Activated naive CD4-positive, alpha-beta T cell treated with anti-CD3 and anti-CD28 coated beads for 36 hours (primary cell): ENCODE results near the gene PTRH1. TPM values are rescaled to one million over a fixed set of nuclear protein-coding genes. Genes with fewer than 3 reads are reported as not detected.
A peak's percentile ranks its signal among the peaks of the same experiment; 100 is the strongest.
"Not testable (repeated sequence)": the region's sequence is repeated elsewhere in the genome, so short reads cannot be mapped to it uniquely, and the experiment has no call there.

ENCODE experiments used
- CTCF ChIA-PET: fragments of 350-600 bp; sonication (Branson Sonifier 250); formaldehyde crosslinking; loops from one replicate; lab custom pipeline; 2021; ENCODE audit warnings: antibody characterized with exemption; lab: Charles Lee
- DNase-seq: peaks from one replicate; pipeline ENCODE4 v3.0.0-alpha.2; 2020
- H3K27ac Mint-ChIP-seq: one replicate; pipeline ENCODE4 v1.8.0; 2021; ENCODE audit warnings: mild to moderate bottlenecking, mixed read lengths
- H3K27me3 Mint-ChIP-seq: one replicate; pipeline ENCODE4 v1.8.0; 2021; ENCODE audit warnings: low read depth, mixed read lengths
- H3K36me3 Mint-ChIP-seq: one replicate; pipeline ENCODE4 v1.8.0; 2021; ENCODE audit warnings: low read depth, mixed read lengths
- H3K4me1 Mint-ChIP-seq: one replicate; pipeline ENCODE4 v1.8.0; 2021; ENCODE audit warnings: low read depth, mixed read lengths
- H3K4me3 Mint-ChIP-seq: one replicate; pipeline ENCODE4 v1.8.0; 2021; ENCODE audit warnings: mild to moderate bottlenecking, moderate library complexity, mixed read lengths
- H3K9me3 Mint-ChIP-seq: one replicate; pipeline ENCODE4 v1.8.0; 2021; ENCODE audit warnings: mixed read lengths
- intact Hi-C: fragments of 100-400 bp; cut with micrococcal nuclease; formaldehyde crosslinking; loops from one replicate; pipeline ENCODE4 v1.15.1; 2023
- total RNA-seq, 2 experiments: library from RNA; stranded (reverse); gene quantifications; one replicate each; pipeline ENCODE4 v1.2.3, GENCODE V29; 2021

The PTRH1 gene, protein sequence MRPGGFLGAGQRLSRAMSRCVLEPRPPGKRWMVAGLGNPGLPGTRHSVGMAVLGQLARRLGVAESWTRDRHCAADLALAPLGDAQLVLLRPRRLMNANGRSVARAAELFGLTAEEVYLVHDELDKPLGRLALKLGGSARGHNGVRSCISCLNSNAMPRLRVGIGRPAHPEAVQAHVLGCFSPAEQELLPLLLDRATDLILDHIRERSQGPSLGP
- 10 to 100 TPM; 23.3 to 24.1 TPM for total RNA-seq

DNA sequence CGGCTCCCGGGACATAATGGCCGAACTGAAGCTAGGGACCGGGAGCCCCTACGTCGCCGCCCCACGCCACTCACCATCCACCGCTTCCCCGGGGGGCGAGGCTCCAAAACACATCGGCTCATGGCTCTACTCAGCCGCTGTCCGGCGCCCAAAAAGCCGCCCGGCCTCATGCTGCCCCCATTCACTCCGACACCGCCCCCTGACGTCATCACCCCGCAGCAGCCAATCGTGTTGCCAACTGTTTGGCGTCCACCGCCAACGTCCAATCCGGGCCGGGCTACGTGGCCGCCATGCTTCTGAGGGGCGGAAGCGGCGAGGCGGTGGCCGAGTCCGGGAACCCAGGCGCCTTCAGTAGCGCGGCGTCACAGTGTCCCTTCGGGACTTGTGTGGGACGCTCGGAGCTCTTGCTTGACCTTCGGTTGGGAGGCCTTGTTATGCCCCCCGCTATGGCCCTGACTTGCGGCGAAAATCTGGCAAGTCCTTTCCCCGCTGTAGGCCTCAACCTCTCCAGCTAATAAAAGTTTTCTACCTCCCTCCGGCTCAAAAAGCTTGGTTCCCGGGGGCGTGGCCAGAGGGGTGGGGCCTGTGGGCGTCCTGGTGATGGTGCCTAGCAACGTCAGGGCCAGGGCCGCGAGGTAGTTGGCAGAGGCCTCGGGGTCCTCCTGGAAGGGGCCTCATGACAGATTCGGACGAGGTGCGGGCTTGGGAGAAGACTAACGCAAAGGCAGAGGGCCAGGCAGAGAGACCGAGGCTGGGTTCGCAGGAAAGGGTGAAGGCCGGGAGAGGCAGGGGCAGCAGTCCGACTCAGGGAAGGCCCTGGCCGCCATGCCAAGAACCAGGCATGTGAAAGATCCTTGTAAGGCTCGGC lies at the start of gene PTRH1, which contains the start of gene TTC16:
Gene PTRH1, minus strand, starts transcription at position 194 of the 868 bp plus-strand sequence. Its CDS starts 24 bp downstream, at position 170.
Gene TTC16, plus strand, starts transcription at position 610 of the 868 bp plus-strand sequence. Its CDS starts 67 bp downstream, at position 677.
- Mint-ChIP-seq H3K9me3 (no peaks in the 10 kb centered on the region), H3K36me3 (peaks cover 2% of the 10 kb centered on the region), H3K4me3 (peak within 1 kb of the TSS; percentile 97), H3K4me1 (peaks cover 41% of the 10 kb centered on the region), H3K27me3 (no peaks in the 10 kb centered on the region), H3K27ac (peak within 1 kb of the TSS; percentile 84)
- peak; percentile 98 for DNase-seq
- intact Hi-C loops: loop anchor here (1.0 to 5.0 kb wide), 3 partner anchors 16 to 103 kb away; partner anchors contain the start of genes STXBP1 and TOR2A
- CTCF ChIA-PET: interaction anchor here (0.6 to 2.9 kb wide), 3 partner anchors 19 to 154 kb away, joined by 3 to 14 read pairs (median 10); partner anchors contain the start of gene TOR2A

DNA sequence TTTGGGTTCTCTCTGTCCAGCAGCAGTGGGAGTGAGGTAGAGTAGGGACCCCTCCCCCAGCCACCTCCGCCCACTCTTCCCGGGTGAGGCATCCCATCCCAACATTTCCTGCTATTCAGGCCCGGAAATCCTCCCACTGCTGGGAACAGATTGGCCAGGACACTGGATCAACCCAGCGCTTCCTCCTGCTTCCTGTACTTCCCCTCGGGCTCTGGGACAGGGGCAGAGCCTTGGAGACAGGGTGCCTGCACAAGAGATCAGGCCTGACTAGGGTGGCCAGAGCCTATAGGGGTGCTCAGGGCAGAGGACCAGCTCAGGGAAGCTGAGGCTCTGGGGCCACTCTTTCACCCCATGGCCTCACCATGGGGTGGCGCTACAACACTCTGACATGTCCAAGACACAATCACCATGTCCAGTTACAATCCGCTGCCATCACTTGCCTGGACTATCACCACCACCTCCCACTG lies 48.5 kb upstream of the PTRH1 start:
- peak overlapping the region; percentile 28 for H3K27ac Mint-ChIP-seq
- peaks cover 10% of the 10 kb centered on the region for H3K36me3 Mint-ChIP-seq
- CTCF ChIA-PET: interaction anchor here (0.8 to 4.8 kb wide), 7 partner anchors 20 to 157 kb away, joined by 3 to 18 read pairs (median 4); partner anchors contain the start of gene CDK9
- no peak overlapping the region for H3K4me3 Mint-ChIP-seq
- no peaks in the 10 kb centered on the region for H3K9me3 Mint-ChIP-seq
- peak; percentile 53 for DNase-seq
- no peaks in the 10 kb centered on the region for H3K27me3 Mint-ChIP-seq
- peaks cover 44% of the 10 kb centered on the region for H3K4me1 Mint-ChIP-seq
- intact Hi-C loops: no loop called here

DNA sequence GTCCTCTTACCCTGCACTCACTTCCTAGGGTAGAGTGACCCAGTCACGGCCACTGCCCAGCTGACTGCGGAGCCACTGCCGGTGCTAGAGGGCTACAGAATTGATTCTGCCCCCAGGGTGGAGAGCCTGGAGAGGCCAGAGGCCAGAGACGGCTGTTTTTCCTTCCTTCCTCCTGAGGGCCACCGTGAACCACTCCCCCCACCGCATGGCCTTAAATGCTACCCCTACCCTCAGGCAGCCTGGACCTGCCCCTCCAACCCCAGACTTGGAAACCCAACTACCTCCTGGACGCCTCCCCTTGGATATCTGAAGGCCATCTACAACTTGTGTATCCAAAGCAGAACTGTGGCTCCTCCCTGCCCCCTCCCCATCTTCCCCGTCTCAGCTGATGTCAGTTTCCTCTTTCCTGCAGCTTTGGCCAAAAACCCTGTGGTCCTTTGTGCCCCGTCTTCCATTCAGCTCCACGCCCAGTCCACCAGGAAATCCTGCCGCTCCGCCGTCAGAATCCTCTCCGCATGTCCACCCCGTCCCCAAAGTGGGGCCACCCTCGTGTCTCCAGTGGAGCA lies 46.7 kb upstream of the PTRH1 start:
- Mint-ChIP-seq H3K4me3 (no peak overlapping the region), H3K36me3 (peaks cover 7% of the 10 kb centered on the region), H3K9me3 (no peaks in the 10 kb centered on the region), H3K27me3 (no peaks in the 10 kb centered on the region), H3K27ac (no peak overlapping the region), H3K4me1 (peaks cover 27% of the 10 kb centered on the region)
- DNase-seq: no peak
- intact Hi-C loops: no loop called here
- CTCF ChIA-PET: interaction anchor here (1.2 to 1.9 kb wide), 2 partner anchors 18 to 28 kb away, joined by 3 to 8 read pairs; partner anchors contain the start of gene TOR2A

DNA sequence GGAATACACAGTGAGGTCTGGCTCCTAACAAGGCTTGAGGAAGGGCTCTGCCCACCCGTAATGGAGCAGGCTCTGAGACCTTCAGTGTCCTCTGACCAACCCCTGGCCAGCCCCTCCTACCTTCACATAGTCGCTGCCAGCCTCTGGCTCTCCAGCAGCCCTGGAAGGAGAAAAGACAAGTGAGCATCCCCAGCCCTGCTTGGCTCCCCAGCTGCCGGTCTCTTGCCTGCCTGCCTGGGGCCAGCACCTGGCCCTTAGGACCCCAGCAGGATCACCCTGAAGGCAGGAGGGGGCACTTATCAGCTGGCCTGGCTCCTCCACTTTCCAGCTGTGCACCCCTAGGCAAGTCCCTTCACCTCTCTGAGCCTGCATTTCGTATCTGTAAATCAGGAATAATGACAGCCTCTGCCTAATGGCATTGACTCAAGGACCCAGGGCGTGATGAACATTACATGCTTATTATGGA lies 46.1 kb upstream of the PTRH1 start:
- Mint-ChIP-seq H3K27me3 (no peaks in the 10 kb centered on the region), H3K36me3 (peaks cover 7% of the 10 kb centered on the region), H3K9me3 (no peaks in the 10 kb centered on the region), H3K4me3 (no peak overlapping the region), H3K4me1 (peaks cover 21% of the 10 kb centered on the region), H3K27ac (no peak overlapping the region)
- intact Hi-C loops: no loop called here
- DNase-seq: no peak
- CTCF ChIA-PET: no interaction called here

DNA sequence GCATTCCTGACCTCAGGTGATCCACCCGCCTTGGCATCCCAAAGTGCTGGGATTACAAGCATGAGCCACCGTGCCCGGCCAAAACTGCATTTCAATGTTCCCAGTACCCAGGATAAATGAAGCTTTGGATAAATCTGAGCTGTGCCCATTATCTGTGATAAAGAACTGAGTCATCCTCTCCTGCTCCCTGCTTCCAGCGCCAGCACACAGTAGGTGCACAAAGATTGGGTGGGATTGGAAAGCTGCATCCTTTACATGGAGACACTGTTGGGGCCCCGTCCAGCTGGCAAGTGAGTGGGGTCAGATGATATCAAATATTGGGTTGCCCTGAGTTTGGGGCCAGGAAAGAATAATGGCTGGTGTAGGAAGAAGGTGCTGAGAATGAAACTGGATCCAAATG lies 45.6 kb upstream of the PTRH1 start:
- Mint-ChIP-seq H3K27ac (no peak overlapping the region), H3K36me3 (peaks cover 3% of the 10 kb centered on the region), H3K4me3 (no peak overlapping the region), H3K9me3 (no peaks in the 10 kb centered on the region), H3K4me1 (peaks cover 16% of the 10 kb centered on the region), H3K27me3 (no peaks in the 10 kb centered on the region)
- no peak for DNase-seq
- CTCF ChIA-PET: no interaction called here
- intact Hi-C loops: no loop called here

DNA sequence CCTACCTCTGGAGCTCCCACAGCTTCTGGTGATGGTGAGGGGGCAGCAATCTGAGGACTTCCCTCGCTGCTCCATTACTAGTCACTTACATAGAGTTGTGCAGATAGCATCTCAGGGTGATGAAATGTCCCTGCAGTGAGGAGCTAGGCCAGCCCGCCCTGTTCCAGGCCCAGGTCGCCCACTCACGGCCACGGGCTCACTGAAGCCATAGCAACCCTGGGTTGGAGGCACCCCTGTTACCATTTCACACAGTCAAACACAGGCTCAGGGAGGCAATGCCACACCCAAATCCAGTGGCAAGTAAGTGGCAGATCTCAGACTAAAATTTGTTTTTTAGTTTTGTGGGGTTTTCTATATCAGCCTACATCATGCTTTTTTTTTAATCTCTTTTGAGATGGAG lies 43.4 kb upstream of the PTRH1 start:
- H3K27ac Mint-ChIP-seq: no peak overlapping the region
- no peaks in the 10 kb centered on the region for H3K27me3 Mint-ChIP-seq
- H3K36me3 Mint-ChIP-seq: no peaks in the 10 kb centered on the region
- no peaks in the 10 kb centered on the region for H3K9me3 Mint-ChIP-seq
- H3K4me3 Mint-ChIP-seq: no peak overlapping the region
- no peak for DNase-seq
- CTCF ChIA-PET: no interaction called here
- intact Hi-C loops: no loop called here
- peaks cover 3% of the 10 kb centered on the region for H3K4me1 Mint-ChIP-seq

DNA sequence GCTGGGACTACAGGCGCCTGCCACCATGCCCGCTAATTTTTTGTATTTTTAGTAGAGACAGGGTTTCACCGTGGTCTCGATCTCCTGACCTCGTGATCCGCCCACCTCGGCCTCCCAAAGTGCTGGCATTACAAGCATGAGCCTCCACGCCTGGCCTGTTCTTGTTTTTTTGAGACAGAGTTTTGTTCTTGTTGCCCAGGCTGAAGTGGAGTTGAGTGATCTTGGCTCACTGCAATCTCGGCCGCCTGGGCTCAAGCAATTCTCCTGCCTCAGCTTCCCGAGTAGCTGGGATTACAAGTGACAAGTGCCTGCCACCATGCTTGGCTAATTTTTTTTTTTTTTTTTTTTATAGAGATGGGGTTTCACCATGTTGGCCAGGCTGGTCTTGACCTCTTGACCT lies 41.3 kb upstream of the PTRH1 start:
- H3K27ac Mint-ChIP-seq, H3K4me1 Mint-ChIP-seq, intact Hi-C loops, H3K9me3 Mint-ChIP-seq, H3K27me3 Mint-ChIP-seq, DNase-seq, H3K4me3 Mint-ChIP-seq, H3K36me3 Mint-ChIP-seq: not testable (repeated sequence)
- CTCF ChIA-PET: interaction anchor here (0.6 to 0.8 kb wide), 3 partner anchors 9 to 68 kb away, joined by 3 to 5 read pairs (median 3); partner anchors contain the start of gene CDK9

DNA sequence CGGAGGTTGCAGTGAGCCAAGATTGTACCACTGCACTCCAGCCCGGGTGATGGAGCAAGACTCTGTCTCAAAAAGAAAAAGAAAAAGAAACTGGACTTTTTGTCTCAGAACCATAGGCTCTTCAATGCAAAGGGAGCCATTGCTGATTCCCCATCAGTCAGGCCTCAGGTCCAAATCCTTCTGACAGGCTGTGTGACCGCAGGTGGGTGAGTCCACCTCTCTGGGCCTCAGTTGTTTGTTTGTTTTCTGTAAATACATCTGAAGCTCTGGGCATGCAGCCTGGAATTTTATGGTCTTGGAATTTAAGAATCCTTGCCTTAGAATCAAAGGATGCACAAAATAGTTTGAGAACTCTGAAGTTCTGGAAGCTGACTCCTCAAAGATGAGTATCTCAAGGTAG lies 40.8 kb upstream of the PTRH1 start:
- intact Hi-C loops: no loop called here
- H3K9me3 Mint-ChIP-seq: no peaks in the 10 kb centered on the region
- H3K27ac Mint-ChIP-seq: no peak overlapping the region
- no peaks in the 10 kb centered on the region for H3K27me3 Mint-ChIP-seq
- DNase-seq: no peak
- no peak overlapping the region for H3K4me3 Mint-ChIP-seq
- CTCF ChIA-PET: interaction anchor here (0.6 to 1.1 kb wide), 4 partner anchors 10 to 230 kb away, joined by 3 to 5 read pairs (median 3); no protein-coding TSS in a partner anchor
- H3K36me3 Mint-ChIP-seq: no peaks in the 10 kb centered on the region
- no peaks in the 10 kb centered on the region for H3K4me1 Mint-ChIP-seq

DNA sequence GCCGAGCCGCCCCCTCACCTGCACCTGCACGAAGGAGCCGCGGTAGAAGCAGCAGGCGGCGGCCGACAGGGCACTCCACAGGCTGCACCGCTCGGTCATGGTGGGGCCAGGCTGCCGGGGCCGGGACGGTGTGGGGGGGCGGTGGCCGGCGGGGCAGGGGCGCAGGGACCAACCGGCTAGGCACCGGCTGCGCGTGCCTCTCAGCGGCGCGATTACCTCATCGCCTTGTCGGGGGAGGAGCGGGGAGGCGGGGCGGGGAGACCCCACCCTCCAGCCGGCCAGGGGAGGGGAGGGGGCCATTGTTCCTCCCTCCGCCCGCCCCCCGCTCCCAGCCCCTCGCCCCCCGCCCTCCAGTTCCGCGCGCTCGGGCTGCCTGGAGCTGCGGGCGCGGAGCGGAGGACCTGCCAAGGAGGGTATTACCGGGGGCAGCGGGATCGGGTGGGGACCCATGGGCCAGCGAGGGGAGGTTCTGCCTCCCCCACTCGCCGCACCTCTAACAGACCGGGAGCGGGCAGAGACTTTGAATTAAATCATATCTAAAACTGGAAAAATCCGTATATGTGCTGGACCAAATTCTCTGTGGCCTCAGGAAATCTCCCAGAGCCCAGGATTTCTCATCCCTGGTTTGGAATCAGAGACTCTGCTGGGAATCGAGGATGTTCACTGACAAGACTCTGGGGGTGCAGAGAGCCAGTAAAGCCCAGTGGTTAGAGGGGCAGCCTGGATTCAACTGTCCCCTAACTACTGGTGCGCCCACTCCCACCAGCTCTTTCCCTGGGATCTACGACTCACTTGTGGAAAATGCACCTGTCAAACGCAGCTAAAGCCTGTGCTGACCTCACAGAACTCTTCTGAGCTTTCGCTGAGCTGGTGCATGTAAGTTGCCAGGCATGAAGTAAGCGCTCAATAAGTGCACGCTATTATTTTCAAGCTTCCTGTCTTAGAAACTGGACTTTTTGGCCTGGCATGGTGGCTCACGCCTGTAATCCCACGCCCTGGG lies 39.9 kb upstream of the PTRH1 start:
- CTCF ChIA-PET: interaction anchor here (1.1 kb wide), 2 partner anchors 15 to 21 kb away, joined by 3 read pairs; no protein-coding TSS in a partner anchor
- H3K9me3 Mint-ChIP-seq: no peaks in the 10 kb centered on the region
- no peak overlapping the region for H3K27ac Mint-ChIP-seq
- H3K36me3 Mint-ChIP-seq: peaks cover 4% of the 10 kb centered on the region
- H3K4me1 Mint-ChIP-seq: no peaks in the 10 kb centered on the region
- intact Hi-C loops: no loop called here
- H3K27me3 Mint-ChIP-seq: no peaks in the 10 kb centered on the region
- DNase-seq: no peak
- no peak overlapping the region for H3K4me3 Mint-ChIP-seq

DNA sequence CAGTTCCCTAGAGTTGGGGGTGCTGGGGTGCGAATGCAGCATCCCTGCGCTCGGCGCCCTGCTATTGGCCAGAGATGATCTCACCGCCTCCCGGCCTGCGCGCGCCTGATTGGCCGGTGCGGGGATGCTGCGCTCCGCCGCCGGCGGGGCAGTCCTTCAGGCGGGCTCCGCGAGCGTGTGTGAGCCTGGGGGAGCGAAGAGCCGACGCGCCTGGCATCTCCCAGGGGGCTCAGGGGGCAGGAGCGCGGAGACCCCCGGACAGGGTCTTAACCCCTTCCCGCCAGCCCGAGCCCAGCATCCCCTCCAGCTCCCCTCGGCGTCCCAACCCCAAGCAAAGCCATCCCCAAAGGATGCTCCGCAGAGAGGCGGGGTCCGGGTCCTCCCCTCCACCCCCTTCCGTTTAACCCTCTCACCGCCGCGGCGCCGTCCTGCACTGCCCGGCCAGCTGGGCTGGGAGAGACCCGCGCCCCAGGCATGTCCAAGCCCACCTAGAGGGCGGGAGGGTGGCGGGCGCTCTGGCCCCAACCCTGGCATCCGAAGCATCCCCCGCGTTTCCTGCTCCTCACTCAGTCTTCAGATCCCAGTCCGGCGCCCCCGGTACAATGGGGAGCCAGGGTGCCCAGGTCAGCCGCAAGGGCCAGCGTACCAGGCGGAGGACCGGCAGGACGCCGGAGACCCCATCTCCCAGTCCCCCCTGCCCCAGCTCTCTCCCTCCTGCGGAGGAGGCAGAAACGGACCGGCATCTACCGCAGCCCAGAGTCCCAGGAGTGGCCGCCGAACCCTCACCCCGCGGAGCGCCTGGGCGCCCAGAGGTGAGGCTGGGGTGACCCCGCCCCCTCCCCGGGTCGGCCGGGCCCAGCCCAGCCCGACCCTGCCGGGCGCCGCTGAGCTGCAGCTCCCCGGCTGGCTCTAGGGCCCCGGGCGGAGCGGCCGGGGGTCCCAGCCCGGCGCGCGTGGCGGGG lies 38.9 kb upstream of the PTRH1 start:
- no peak overlapping the region for H3K27ac Mint-ChIP-seq
- no peak for DNase-seq
- no peaks in the 10 kb centered on the region for H3K9me3 Mint-ChIP-seq
- CTCF ChIA-PET: no interaction called here
- H3K27me3 Mint-ChIP-seq: no peaks in the 10 kb centered on the region
- H3K36me3 Mint-ChIP-seq: peaks cover 7% of the 10 kb centered on the region
- H3K4me1 Mint-ChIP-seq: no peaks in the 10 kb centered on the region
- H3K4me3 Mint-ChIP-seq: no peak overlapping the region
- intact Hi-C loops: no loop called here
